CD4-positive, alpha-beta T cell treated with Interleukin-6 at 100 ng/mL for 8 hours (primary cell): Measurements from ENCODE around the gene CCDC122.
A peak's percentile ranks its signal among the peaks of the same experiment; 100 is the strongest.
"Not testable (repeated sequence)": the region's sequence is repeated elsewhere in the genome, so short reads cannot be mapped to it uniquely, and the experiment has no call there.

Source experiments
- DNase-seq: peaks from one replicate; pipeline ENCODE4 v3.0.0-alpha.2; 2020; ENCODE audit warnings: mixed read lengths, low spot score

Gene CCDC122

GRCh38 chr13:43877326-43877725 is 2.2 kb downstream of the CCDC122 start:
- no peak for DNase-seq

GRCh38 chr13:43876366-43876765 is 3.2 kb downstream of the CCDC122 start:
- no peak for DNase-seq

DNA sequence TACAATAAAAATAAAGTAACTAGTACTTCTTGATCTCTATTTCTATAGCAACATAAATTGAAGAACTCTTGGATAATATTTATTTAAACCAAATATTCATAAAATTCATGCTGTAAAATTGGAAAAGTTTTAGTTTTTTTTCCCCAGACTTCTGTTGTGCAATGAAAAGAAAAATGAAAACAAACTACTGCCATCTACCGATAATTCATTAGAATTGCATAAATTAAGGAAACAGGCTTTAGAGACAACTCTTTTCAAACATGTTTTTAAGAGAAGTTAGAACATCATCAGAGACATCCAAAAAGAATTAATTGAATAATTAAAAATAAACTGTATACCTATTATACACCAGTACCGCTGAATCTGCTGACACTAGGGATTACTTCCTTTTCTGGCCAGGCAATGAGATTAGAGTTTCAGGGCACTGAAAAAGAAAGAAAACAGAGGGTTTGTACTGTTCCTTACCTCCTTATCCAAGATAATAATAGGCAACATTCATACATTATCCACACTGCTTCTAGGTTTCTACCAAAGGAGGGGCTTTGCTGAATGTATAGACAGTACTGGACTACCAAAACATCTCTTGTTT is 4.9 kb downstream of the CCDC122 start:
- DNase-seq, result peak; percentile 6

DNA sequence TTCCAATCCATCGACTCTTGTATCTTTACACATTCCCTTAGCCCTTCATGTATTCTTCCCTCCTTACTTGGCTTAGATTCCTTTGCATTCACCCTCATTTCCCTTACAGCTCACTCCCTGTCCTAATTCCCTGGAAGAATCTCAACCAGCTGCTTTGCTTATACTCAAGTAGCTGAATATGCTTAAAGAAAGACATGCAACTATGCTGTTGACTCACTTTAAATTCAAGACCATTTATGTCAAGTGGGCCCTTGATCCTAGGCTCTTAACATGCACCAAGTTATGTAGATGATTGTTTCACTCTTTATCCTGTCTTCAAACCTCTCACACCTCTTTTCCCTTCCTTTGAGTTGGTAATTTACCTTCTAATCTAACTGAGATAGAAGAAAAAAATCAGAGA is 7.4 kb downstream of the CCDC122 start:
- DNase-seq, result no peak

DNA sequence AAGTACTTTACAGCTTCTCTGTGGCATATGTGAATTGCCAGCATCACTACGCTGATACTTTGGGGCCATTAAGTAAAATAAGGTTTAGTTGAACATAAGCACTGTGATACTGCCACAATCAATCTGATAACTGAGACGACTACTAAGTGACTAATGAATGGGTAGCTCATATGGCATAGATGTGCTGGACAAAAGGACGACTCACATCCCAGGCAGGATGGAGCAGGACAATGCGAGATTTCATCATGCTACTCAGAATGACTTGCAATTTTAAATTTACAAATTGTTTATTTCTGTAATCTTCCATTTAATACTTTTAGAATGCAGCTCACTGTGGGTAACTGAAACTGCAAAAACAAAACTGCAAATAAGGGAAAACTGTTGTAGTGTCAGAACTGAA is 13.6 kb downstream of the CCDC122 start:
- no peak for DNase-seq

- DNase-seq, result no peak
These were observed 14.6 kb downstream of the CCDC122 start for GRCh38 chr13:43864921-43865320.

DNA sequence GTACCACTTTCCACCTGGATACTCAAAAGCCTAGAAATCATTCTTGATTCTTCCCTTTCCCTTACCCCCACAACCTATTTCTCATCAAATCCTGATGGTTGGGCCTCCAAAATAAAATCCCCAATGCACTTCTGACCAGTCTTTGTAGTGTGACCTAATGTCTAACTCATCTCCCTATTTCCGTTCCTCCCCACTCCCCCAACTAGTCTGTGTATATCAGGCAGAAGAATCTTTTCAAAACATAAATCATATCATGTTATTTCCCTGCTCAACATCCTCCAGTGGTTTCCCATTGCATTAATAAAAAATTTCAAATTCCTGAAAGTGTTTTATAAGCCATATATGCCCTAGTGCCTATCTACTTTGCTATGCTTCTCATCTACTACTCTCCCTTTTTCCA is 17.7 kb downstream of the CCDC122 start:
- DNase-seq, result no peak

DNA sequence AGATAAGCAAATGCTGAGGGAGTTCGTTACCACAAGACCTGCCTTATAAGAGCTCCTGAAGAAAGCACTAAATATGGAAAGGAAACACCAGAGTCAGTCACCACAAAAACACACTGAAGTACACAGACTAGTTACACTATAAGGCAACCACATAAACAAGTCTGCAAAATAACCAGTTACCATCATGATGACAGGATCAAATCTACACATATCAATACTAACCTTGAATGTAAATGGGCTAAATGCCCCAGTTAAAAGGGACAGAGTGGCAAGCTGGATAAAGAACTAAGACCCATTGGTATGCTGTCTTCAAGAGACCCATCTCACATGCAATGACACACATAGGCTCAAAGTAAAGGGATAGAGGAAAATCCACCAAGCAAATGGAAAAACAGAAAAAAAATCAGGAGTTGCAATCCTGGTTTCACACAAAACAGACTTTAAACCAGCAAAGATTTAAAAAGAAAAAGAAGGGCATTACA is 26.6 kb downstream of the CCDC122 start:
- no peak for DNase-seq

- no peak for DNase-seq
These were observed 28.7 kb downstream of the CCDC122 start for GRCh38 chr13:43850873-43851272.

DNA sequence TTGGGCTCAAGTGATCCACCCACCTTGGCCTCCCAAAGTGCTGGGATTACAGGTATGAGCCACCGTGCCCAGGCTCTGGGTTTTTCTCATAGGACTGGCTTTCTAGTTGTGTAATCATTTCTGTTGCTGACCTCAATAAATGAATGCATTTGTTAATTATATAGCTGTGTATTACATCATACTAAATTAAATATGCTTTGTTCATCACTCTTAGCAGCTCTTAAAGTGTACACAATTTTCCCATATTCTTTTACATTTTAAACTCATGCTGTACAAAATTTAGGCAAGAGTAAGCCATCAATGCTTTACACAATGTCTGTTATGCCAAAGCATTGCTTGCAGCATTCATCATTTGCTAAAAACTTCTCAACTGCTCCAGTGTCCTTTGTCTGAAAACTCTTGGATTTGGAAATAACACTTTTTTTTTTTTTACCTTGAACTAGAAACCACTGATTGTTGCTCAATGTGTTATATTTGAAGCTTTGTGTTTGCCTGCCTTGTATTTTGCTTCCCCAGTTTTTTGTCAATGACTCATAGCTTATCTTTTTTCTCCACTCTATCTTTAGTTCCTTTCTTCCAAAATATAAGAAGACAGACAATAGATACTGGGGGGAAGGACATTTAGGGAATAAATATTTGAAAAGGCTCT is 31.4 kb downstream of the CCDC122 start:
- DNase-seq, result no peak

DNA sequence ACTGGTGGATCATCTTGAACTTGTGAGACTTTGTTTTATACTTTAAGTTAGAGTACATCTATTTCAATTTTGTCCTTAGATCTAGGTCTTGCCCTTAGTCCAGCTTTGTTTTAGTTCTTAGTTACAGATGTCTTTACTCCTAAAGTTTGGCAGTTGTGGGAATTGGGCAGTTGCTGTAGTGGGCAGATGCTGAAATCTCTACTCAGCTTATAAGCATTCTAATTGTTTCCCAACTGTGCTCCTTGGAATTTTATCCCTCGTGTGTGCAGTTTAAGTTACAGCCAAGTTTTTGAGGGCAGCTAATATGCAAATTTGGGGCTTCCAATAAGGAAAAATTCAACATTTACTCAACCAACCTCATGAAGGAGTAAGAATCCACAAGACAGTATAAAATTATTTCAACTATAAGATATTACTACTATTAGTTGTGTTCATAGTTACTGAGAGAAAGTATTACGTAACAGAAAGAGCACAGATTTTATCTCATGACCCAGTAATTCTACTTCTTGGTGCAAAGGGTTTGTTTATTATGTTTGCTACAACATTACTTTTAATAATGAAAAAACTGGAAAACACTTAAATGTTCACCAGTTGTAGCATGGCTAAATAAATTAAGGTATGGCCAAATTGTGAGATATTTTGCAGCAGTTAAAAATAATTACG is 32.9 kb downstream of the CCDC122 start:
- DNase-seq, result no peak

- DNase-seq, result no peak
These were observed 40.6 kb downstream of the CCDC122 start for GRCh38 chr13:43838909-43839308.

DNA sequence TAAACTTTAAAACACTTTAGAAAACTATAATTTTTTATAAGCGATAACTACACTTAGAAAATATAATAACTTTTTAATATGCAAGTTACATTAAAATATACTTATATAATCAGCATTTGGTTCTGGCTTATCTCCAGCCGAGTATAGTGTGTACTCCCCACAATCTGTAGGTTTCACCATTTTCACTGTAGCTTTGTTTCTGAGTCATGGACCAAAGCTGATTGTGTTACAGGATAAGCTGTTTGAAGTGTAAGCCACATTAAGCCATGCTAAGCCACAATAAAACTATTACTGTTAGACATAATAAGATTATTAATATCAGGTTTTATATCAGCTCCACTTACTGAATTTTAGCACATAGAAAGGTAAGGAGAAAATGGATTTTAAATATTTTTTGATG is 43.8 kb downstream of the CCDC122 start:
- no peak for DNase-seq

DNA sequence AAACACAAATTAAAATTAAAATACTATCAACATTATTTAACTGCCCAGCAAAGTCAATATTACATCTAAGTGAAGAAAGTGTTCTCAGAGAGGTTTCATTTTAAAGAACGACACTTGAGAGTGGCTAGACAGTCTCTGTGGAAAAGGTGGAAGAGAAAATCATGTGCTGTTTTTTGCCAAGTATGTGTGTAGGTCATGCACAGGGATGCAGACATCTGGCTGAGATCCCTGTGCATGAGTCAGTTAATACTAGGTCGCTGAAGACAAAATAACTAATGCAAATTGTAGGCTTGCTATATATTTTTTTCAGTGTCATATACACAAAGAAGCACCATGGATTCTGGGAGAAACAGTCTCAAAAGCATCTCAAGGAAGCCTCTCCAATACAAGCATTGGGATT is 48.5 kb downstream of the CCDC122 start:
- DNase-seq, result no peak

GRCh38 chr13:43830497-43830881 is 49.1 kb downstream of the CCDC122 start:
- no peak for DNase-seq

GRCh38 chr13:43824656-43825055 is 54.9 kb downstream of the CCDC122 start:
- not testable (repeated sequence) for DNase-seq

DNA sequence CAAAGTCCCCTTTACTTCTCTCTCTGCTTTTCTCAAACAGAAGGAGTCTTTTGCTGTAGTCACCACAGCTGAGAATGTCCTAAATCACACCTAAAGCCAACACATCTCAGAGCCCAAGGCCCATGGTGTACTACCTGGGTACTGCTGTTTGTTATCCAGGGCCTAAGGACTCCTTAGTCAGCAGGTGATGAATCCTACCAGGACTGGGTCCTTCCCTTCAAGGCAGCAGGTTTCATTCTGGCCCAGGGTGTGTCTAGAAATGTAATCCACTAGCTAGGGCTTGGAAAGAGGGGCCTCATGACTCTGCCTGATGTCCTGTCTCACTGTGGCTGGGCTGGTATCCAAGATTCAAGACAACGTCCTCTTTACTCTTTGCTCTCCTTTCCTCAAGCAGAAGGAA is 56.6 kb downstream of the CCDC122 start:
- no peak for DNase-seq

DNA sequence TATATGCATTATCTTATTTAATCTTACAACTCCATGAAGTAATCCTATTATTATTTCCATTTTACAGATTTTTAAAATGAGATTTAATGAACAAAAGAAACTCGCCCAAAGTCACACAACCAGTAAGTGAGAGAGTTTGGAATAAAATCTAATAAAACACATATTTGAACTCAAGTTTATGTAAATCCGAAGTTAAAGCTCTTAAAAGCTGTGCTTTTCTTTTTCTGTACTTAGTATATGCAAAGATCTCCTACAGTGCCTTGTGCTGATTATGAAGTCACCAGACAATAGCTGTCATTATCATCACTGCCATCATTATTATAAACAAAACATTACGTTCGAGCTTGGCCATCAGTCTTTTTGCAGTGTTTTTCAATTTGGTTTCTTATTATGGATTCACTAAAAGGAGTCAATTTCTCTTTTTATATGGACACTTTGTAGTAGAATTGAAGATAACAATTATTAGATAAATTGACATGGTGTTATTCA is 63.1 kb downstream of the CCDC122 start:
- DNase-seq, result no peak

DNA sequence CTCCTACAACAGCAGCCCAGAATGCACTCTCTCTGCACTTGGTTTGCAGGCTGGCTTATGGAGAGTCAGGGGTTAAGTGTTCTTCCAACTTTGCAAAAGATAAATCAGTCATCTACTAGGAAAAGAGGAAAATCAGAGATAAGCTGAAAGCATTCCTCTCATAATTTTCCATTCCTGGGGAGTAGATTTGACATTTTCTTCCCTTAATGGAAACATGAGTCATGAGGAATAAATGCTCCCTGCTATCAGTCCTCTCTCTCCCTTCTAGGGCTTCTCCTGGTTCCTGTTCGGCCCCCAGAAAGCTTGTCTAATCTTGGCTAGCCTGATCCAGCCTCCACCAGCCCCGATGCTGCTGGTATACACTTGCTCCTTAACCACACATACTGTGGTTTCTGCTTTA is 64.3 kb downstream of the CCDC122 start:
- DNase-seq, result no peak

DNA sequence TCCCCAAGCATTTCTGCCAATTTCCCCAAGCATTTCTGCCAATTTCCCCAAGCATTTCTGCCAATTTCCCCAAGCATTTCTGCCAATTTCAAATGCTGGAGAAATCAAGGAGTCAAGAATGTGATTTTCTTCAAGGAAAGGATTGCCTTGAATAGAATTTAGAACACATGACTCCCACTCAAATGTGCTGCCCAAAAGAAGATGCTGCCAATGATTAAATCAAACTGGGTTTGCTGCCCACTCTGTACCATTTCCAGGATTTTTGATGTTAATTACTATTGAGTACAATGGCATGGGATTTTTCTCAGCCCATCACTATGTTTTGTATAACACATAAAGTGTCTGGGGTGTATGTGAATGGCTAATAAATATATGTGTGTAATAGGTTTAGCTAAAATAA is 70.9 kb downstream of the CCDC122 start:
- no peak for DNase-seq

GRCh38 chr13:43805681-43806128 is 73.8 kb downstream of the CCDC122 start:
- no peak for DNase-seq

DNA sequence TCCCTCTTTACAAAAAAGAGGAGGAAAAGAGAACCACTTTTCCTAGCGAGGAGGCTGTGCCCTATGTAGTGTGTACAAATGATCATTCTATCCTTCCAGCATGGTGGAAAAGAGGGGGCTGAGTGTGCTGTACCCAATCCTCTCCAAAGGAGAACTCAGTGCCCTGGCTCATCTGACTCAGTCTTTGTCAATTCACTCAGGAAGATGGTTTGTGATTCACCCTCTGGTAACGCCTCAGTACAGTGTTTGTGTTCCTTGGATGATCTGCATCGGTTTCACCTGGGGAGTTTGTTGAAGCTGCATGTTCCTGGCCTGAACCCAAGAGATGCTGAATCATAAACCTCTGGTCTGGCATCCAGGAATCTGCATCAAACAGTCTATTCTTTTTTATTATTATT is 74.5 kb downstream of the CCDC122 start:
- DNase-seq, result no peak

GRCh38 chr13:43804461-43805070 is 75.0 kb downstream of the CCDC122 start:
- peak; percentile 38 for DNase-seq
